ENCODE results near the gene USP5.

The USP5 gene

GRCh38 chr12:6839482-6840201 is 12.3 kb upstream of the USP5 start:
- no peak for TF ChIP-seq CTCF (conservative IDR thresholded peaks at IDR 0.05; ENCODE audit: control insufficient read depth, insufficient read depth, low read depth, low read length)
- no peak overlapping the region for H3K4me3 ChIP-seq (ENCODE audit: control insufficient read depth, low read depth, low read length)
- no peak for DNase-seq (ENCODE audit: low read depth)

- no peak for DNase-seq (ENCODE audit: low read depth)
- no peak for TF ChIP-seq CTCF (conservative IDR thresholded peaks at IDR 0.05; ENCODE audit: control insufficient read depth, insufficient read depth, low read depth, low read length)
- H3K4me3 ChIP-seq (ENCODE audit: control insufficient read depth, low read depth, low read length): no peak overlapping the region
Measured at GRCh38 chr12:6840330-6840729, 11.6 kb upstream of the USP5 start.

- no peak for DNase-seq (ENCODE audit: low read depth)
- no peak within 1 kb of the TSS for H3K4me3 ChIP-seq (ENCODE audit: control insufficient read depth, low read depth, low read length)
- TF ChIP-seq CTCF (conservative IDR thresholded peaks at IDR 0.05; ENCODE audit: control insufficient read depth, insufficient read depth, low read depth, low read length): no peak
Measured at GRCh38 chr12:6840761-6841515, 11.0 kb upstream of the USP5 start, which contains the start of gene GNB3. GNB3 (plus strand) TSS chr12:6840925; CDS start chr12:6841288, 363 bp downstream.

- TF ChIP-seq CTCF (conservative IDR thresholded peaks at IDR 0.05; ENCODE audit: control insufficient read depth, insufficient read depth, low read depth, low read length): no peak
Measured at GRCh38 chr12:6842075-6842474, 9.9 kb upstream of the USP5 start.

GRCh38 chr12:6843118-6843902 is 8.6 kb upstream of the USP5 start:
- TF ChIP-seq CTCF (conservative IDR thresholded peaks at IDR 0.05; ENCODE audit: control insufficient read depth, insufficient read depth, low read depth, low read length): no peak
- no peak for DNase-seq (ENCODE audit: low read depth)
- no peak overlapping the region for H3K4me3 ChIP-seq (ENCODE audit: control insufficient read depth, low read depth, low read length)

More at GRCh38 chr12:6842075-6842474, 9.9 kb upstream of the USP5 start:
- H3K4me3 ChIP-seq (ENCODE audit: control insufficient read depth, low read depth, low read length): no peak overlapping the region
- DNase-seq (ENCODE audit: low read depth): no peak

GRCh38 chr12:6845395-6845794 is 6.6 kb upstream of the USP5 start:
- no peak overlapping the region for H3K4me3 ChIP-seq (ENCODE audit: control insufficient read depth, low read depth, low read length)
- no peak for TF ChIP-seq CTCF (conservative IDR thresholded peaks at IDR 0.05; ENCODE audit: control insufficient read depth, insufficient read depth, low read depth, low read length)
- no peak for DNase-seq (ENCODE audit: low read depth)

Data from fibroblast of mammary gland (primary cell).